ENCODE measurements around the gene DSCAM.
"Not testable (repeated sequence)": the region's sequence is repeated elsewhere in the genome, so short reads cannot be mapped to it uniquely, and the experiment has no call there.

The DSCAM gene

GRCh38 chr21:40067751-40068150, 779.2 kb downstream of the DSCAM start:
- DNase-seq = no peak

GRCh38 chr21:40066221-40066620, 780.7 kb downstream of the DSCAM start:
- no peak for DNase-seq

GRCh38 chr21:40060083-40060677, 786.8 kb downstream of the DSCAM start:
- DNase-seq = no peak

GRCh38 chr21:40057331-40057730, 789.6 kb downstream of the DSCAM start:
- no peak for DNase-seq

- DNase-seq = no peak
Measured at GRCh38 chr21:40056031-40056430, 790.9 kb downstream of the DSCAM start.

- DNase-seq = no peak
Measured at GRCh38 chr21:40054403-40054802, 792.6 kb downstream of the DSCAM start.

- no peak for DNase-seq
Measured at GRCh38 chr21:40053007-40053406, 794.0 kb downstream of the DSCAM start.

- no peak for DNase-seq
Measured at GRCh38 chr21:40052276-40052675, 794.7 kb downstream of the DSCAM start.

- no peak for DNase-seq
Measured at GRCh38 chr21:40051801-40052200, 795.2 kb downstream of the DSCAM start.

- DNase-seq = no peak
Measured at GRCh38 chr21:40049931-40050290, 797.0 kb downstream of the DSCAM start.

- DNase-seq = no peak
Measured at GRCh38 chr21:40049031-40049930, 797.7 kb downstream of the DSCAM start.

GRCh38 chr21:40047993-40048730, 798.8 kb downstream of the DSCAM start:
- DNase-seq = no peak

GRCh38 chr21:40047211-40047610, 799.7 kb downstream of the DSCAM start:
- DNase-seq = no peak

GRCh38 chr21:40043866-40044265, 803.1 kb downstream of the DSCAM start:
- no peak for DNase-seq

- DNase-seq = no peak
Measured at GRCh38 chr21:40043423-40043822, 803.5 kb downstream of the DSCAM start.

- DNase-seq = no peak
Measured at GRCh38 chr21:40041446-40041845, 805.5 kb downstream of the DSCAM start.

GRCh38 chr21:40033156-40033782, 813.7 kb downstream of the DSCAM start:
- not testable (repeated sequence) for DNase-seq

GRCh38 chr21:40029888-40030287, 817.1 kb downstream of the DSCAM start:
- no peak for DNase-seq

GRCh38 chr21:40028393-40028792, 818.6 kb downstream of the DSCAM start:
- DNase-seq = not testable (repeated sequence)

- no peak for DNase-seq
Measured at GRCh38 chr21:40021558-40022351, 825.2 kb downstream of the DSCAM start.

- no peak for DNase-seq
Measured at GRCh38 chr21:40020651-40021050, 826.3 kb downstream of the DSCAM start.

- DNase-seq = no peak
Measured at GRCh38 chr21:40018871-40019475, 828.0 kb downstream of the DSCAM start.

Data from stimulated activated naive CD4-positive, alpha-beta T cell (primary cell).